HG03571 (cell line): ENCODE results near the gene THRAP3.

ENCODE experiments used
- ATAC-seq: cut with Tn5 transposase; IDR thresholded peaks from one replicate; pipeline ENCODE4 v1.9.1; 2021; ENCODE audit not compliant: unreplicated experiment

Gene THRAP3

GRCh38 chr1:36323636-36324352 is 99.6 kb downstream of the THRAP3 start, which contains the start of gene EVA1B:
EVA1B (minus strand) TSS chr1:36323645; CDS start chr1:36323037, 608 bp downstream.
- no peak for ATAC-seq

GRCh38 chr1:36324353-36324703 is 100.1 kb downstream of the THRAP3 start:
- ATAC-seq = no peak

GRCh38 chr1:36326499-36326898 is 102.3 kb downstream of the THRAP3 start:
- ATAC-seq = no peak

GRCh38 chr1:36327421-36328087 is 103.3 kb downstream of the THRAP3 start:
- ATAC-seq = no peak

GRCh38 chr1:36328088-36328480 is 103.8 kb downstream of the THRAP3 start:
- ATAC-seq = no peak

- ATAC-seq = no peak
Observed at GRCh38 chr1:36328713-36329112, 104.5 kb downstream of the THRAP3 start.

GRCh38 chr1:36329817-36330216 is 105.6 kb downstream of the THRAP3 start:
- no peak for ATAC-seq

- no peak for ATAC-seq
Observed at GRCh38 chr1:36330940-36331339, 106.7 kb downstream of the THRAP3 start.

- ATAC-seq = no peak
Observed at GRCh38 chr1:36337830-36338229, 113.6 kb downstream of the THRAP3 start.

- no peak for ATAC-seq
Observed at GRCh38 chr1:36339215-36339614, 115.0 kb downstream of the THRAP3 start.

GRCh38 chr1:36339615-36340014 is 115.4 kb downstream of the THRAP3 start:
- no peak for ATAC-seq

- no peak for ATAC-seq
Observed at GRCh38 chr1:36341626-36342320, 117.5 kb downstream of the THRAP3 start.

- ATAC-seq = no peak
Observed at GRCh38 chr1:36342426-36343185, 118.4 kb downstream of the THRAP3 start.

- no peak for ATAC-seq
Observed at GRCh38 chr1:36343651-36344394, 119.6 kb downstream of the THRAP3 start.

- no peak for ATAC-seq
Observed at GRCh38 chr1:36344395-36344680, 120.1 kb downstream of the THRAP3 start.

- ATAC-seq = no peak
Observed at GRCh38 chr1:36345353-36345752, 121.1 kb downstream of the THRAP3 start.

- ATAC-seq = no peak
Observed at GRCh38 chr1:36346741-36347370, 122.6 kb downstream of the THRAP3 start.

GRCh38 chr1:36349241-36349671 is 125.0 kb downstream of the THRAP3 start:
- peak; percentile 58 for ATAC-seq

- ATAC-seq = no peak
Observed at GRCh38 chr1:36349839-36350238, 125.6 kb downstream of the THRAP3 start.

- no peak for ATAC-seq
Observed at GRCh38 chr1:36350659-36351226, 126.5 kb downstream of the THRAP3 start.
